Pancreas (tissue), 10 donors: Measurements from ENCODE around the gene MCTP2. TPM values are rescaled to one million over a fixed set of nuclear protein-coding genes. Genes with fewer than 3 reads are reported as not detected.

ENCODE experiments used
- ATAC-seq, 4 donors: fragments of 200-7000 bp; cut with Tn5 transposase; one replicate each; pipeline versions ENCODE4 v1.8.0 to v1.9.1; 2020; ENCODE audit warnings: mild to moderate bottlenecking in 4 of 4, moderate library complexity in 4 of 4
- DNase-seq, 6 donors: peaks; one replicate each; pipeline ENCODE4 v3.0.0-alpha.2; 2020
- FAIRE-seq: peaks from 2 replicates; lab custom pipeline; 2012; peaks lifted over from hg19 to GRCh38; lab: Jason Lieb, UNC
- H3K27ac ChIP-seq, 4 donors: fragments of 200-600 bp; sonication (generic); 1 replicate in 3 of 4; 2 replicates in 1 of 4; pipeline versions ENCODE4 v1.5.0 to v1.8.0; 2020
- H3K27me3 ChIP-seq, 4 donors: fragments of 200-600 bp; one replicate each; pipeline ENCODE4 v1.8.0; 2021
- H3K36me3 ChIP-seq, 3 donors: fragments of 200-600 bp; sonication (generic) in 1 of 3; one replicate each; pipeline versions ENCODE4 v1.5.0 to v1.8.0; 2020 to 2021
- H3K4me1 ChIP-seq, 3 donors: fragments of 200-600 bp; one replicate each; pipeline ENCODE4 v1.8.0; 2021
- H3K4me3 ChIP-seq, 4 donors: fragments of 200-600 bp; sonication (generic) in 2 of 4; one replicate each; pipeline versions ENCODE4 v1.5.0 to v1.8.0; 2020 to 2021
- H3K9me3 ChIP-seq, 4 donors: fragments of 200-600 bp; one replicate each; pipeline ENCODE4 v1.8.0; 2021
- CTCF ChIP-seq, 4 donors: fragments of 200-600 bp; sonication (generic) in 3 of 4; IDR thresholded peaks; one replicate each; pipeline versions ENCODE4 v1.5.0 to v1.8.0; 2021; ENCODE audit warnings: antibody characterized with exemption in 4 of 4
- WGBS, 2 donors: extraction: QIAGEN DNeasy Blood & Tissue Kit; methylation state at CpG; one replicate each; pipeline ENCODE4 v1.1.7; 2013; 5-methylcytosine and 5-hydroxymethylcytosine counted together
- intact Hi-C, 3 donors: fragments of 100-400 bp; cut with DNase I; formaldehyde crosslinking; loops; one replicate each; pipeline versions ENCODE4 v1.11.1 to v1.14.2; 2022
- polyA plus RNA-seq, 2 donors: library from polyadenylated mRNA; stranded (reverse); fragments of 200-250 nt; gene quantifications; one replicate each; pipeline ENCODE4 v1.2.3, GENCODE V29; 2013
- total RNA-seq, 6 donors: library from RNA; stranded (reverse); fragmentation: NEBNext Ultra II Directional in 4 of 6; extraction: Animal tissue kit (Norgen Biotek cat#: 25700) in 4 of 6; gene quantifications; one replicate each; pipeline versions ENCODE4 v1.2.1 to v1.2.4, GENCODE V29; 2021 to 2023
- donor health status: healthy with polysubstance abuse.
- donor health status: DM: no; HTN: no; CAD: no; lungs with moderate emphysema.
- donor health status: DM: no; HTN: no; CAD: no.
- donor health status: control.
- donor health status: control.
- donor health status: Bipolar disorder and iron deficiency.
- donor health status: DM: yes; HTN: yes; CAD: no.
- donor health status: DM: no; HTN: no; CAD: no.
- donor health status: DM: no; HTN: no; CAD: no.
- donor health status: DM: yes; HTN: yes; CAD: no.

MCTP2 gene
- total and polyA plus RNA-seq, 8 donors, result 3.7 to 21.4 (median 14.7) TPM

- FAIRE-seq, result no peak
- ATAC-seq, result no peak
- intact Hi-C loops, result no loop called here
- H3K4me1 ChIP-seq, result peaks cover 17 to 27% (median 20%) of the 10 kb centered on the region in 3 donors
- no peaks in the 10 kb centered on the region for H3K36me3 ChIP-seq
- no peak overlapping the region for H3K4me3 ChIP-seq
- WGBS, 2 donors, result 97% methylated on average over 24 of the region's 24 CpGs
- no peaks in the 10 kb centered on the region for H3K27me3 ChIP-seq
- H3K27ac ChIP-seq, result no peak overlapping the region
- no peak for DNase-seq
- H3K9me3 ChIP-seq, result no peaks in the 10 kb centered on the region
- no peak for TF ChIP-seq CTCF (IDR thresholded peaks at IDR 0.05)
Observed at GRCh38 chr15:94243418-94243817, 12.1 kb downstream of the MCTP2 start.

GRCh38 chr15:94246016-94246415, 14.7 kb downstream of the MCTP2 start:
- intact Hi-C loops, result no loop called here
- no peak overlapping the region for H3K27ac ChIP-seq
- no peak overlapping the region for H3K4me3 ChIP-seq
- H3K36me3 ChIP-seq, result no peaks in the 10 kb centered on the region
- H3K9me3 ChIP-seq, result no peaks in the 10 kb centered on the region
- TF ChIP-seq CTCF (IDR thresholded peaks at IDR 0.05), result no peak
- peaks cover 8 to 17% (median 14%) of the 10 kb centered on the region in 3 donors for H3K4me1 ChIP-seq
- ATAC-seq (no peak), FAIRE-seq (no peak), DNase-seq (no peak)
- no peaks in the 10 kb centered on the region for H3K27me3 ChIP-seq
- 72 to 73% methylated on average over 4 of the region's 4 CpGs for WGBS, 2 donors

- no peak for FAIRE-seq
- 28 to 33% methylated on average over 7 of the region's 7 CpGs for WGBS, 2 donors
- H3K4me3 ChIP-seq, result peak overlapping the region in 1 of 4 donors; percentile 1
- peaks cover 8 to 17% (median 14%) of the 10 kb centered on the region in 3 donors for H3K4me1 ChIP-seq
- H3K27me3 ChIP-seq, result no peaks in the 10 kb centered on the region
- H3K9me3 ChIP-seq, result no peaks in the 10 kb centered on the region
- TF ChIP-seq CTCF (IDR thresholded peaks at IDR 0.05), result no peak
- no peaks in the 10 kb centered on the region for H3K36me3 ChIP-seq
- peak in 2 of 6 donors; percentile 27 to 57 for DNase-seq
- ATAC-seq, result peak; percentile 89 to 97 (median 94)
- intact Hi-C loops, result no loop called here
- H3K27ac ChIP-seq, result peak overlapping the region; percentile 12 to 77 (median 56)
Observed at GRCh38 chr15:94247789-94248638, 16.7 kb downstream of the MCTP2 start.

GRCh38 chr15:94250801-94251200, 19.4 kb downstream of the MCTP2 start:
- H3K4me1 ChIP-seq, result peaks cover 8 to 16% (median 14%) of the 10 kb centered on the region in 3 donors
- 93 to 94% methylated on average over 2 of the region's 2 CpGs for WGBS, 2 donors
- no peak for TF ChIP-seq CTCF (IDR thresholded peaks at IDR 0.05)
- no peaks in the 10 kb centered on the region for H3K27me3 ChIP-seq
- ATAC-seq (no peak), FAIRE-seq (no peak), DNase-seq (no peak)
- no peaks in the 10 kb centered on the region for H3K9me3 ChIP-seq
- H3K27ac ChIP-seq, result no peak overlapping the region
- no peak overlapping the region for H3K4me3 ChIP-seq
- no peaks in the 10 kb centered on the region for H3K36me3 ChIP-seq
- intact Hi-C loops, result no loop called here
